OCI-LY3 (cell line): ENCODE measurements around the gene FER1L5.

Experiments used
- H2AFZ ChIP-seq: fragments of 200-600, 300-600 bp; shearing (Covaris generic); 2 replicates; pipeline ENCODE4 v1.6.0; 2014; ENCODE audit warnings: antibody characterized with exemption, low read depth, low read length
- H3K27ac ChIP-seq: fragments of 200-600, 300-600 bp; sonication (generic); 2 replicates; pipeline ENCODE4 v1.5.1; 2014; ENCODE audit warnings: mild to moderate bottlenecking, low read length, moderate library complexity, mixed read lengths
- H3K27me3 ChIP-seq: fragments of 200-600, 300-600 bp; sonication (generic); 2 replicates; pipeline ENCODE4 v1.6.1; 2014; ENCODE audit warnings: low read depth, low read length, mixed read lengths
- H3K36me3 ChIP-seq: fragments of 200-600, 300-600 bp; sonication (generic); replicated peaks from 2 replicates; pipeline ENCODE3; 2014; ENCODE audit warnings: low read depth, low read length, mixed read lengths
- H3K4me1 ChIP-seq: fragments of 300-600, 200-600 bp; sonication (generic); 2 replicates; pipeline ENCODE4 v1.6.1; 2014; ENCODE audit warnings: low read length, mixed read lengths
- H3K4me2 ChIP-seq: fragments of 200-600, 300-600 bp; sonication (generic); 2 replicates; pipeline ENCODE4 v1.6.1; 2014; ENCODE audit warnings: low read length, mixed read lengths
- H3K4me3 ChIP-seq: fragments of 300-600, 200-600 bp; sonication (generic); 2 replicates; pipeline ENCODE4 v1.5.1; 2014; ENCODE audit warnings: antibody characterized with exemption, mild to moderate bottlenecking, low read length, moderate library complexity
- H3K79me2 ChIP-seq: fragments of 300-600, 200-600 bp; shearing (Covaris generic); 2 replicates; pipeline ENCODE4 v1.6.1; 2014; ENCODE audit warnings: mild to moderate bottlenecking, low read length, mixed read lengths
- H3K9ac ChIP-seq: fragments of 300-600, 200-600 bp; shearing (Covaris generic); 2 replicates; pipeline ENCODE4 v1.6.0; 2014; ENCODE audit warnings: mild to moderate bottlenecking, low read length, moderate library complexity
- H3K9me3 ChIP-seq: fragments of 200-600, 300-600 bp; shearing (Covaris generic); 2 replicates; pipeline ENCODE4 v1.6.1; 2014; ENCODE audit warnings: low read length, mixed read lengths; ENCODE audit not compliant: insufficient read depth
- H4K20me1 ChIP-seq: fragments of 200-600, 300-600 bp; sonication (generic); 2 replicates; pipeline ENCODE4 v1.6.1; 2016; ENCODE audit warnings: low read length, mixed read lengths; ENCODE audit not compliant: insufficient read depth
- CTCF ChIP-seq: fragments of 200-600, 300-600 bp; sonication (generic); IDR thresholded peaks from 2 replicates; pipeline ENCODE4 v1.5.1; 2014; ENCODE audit warnings: antibody characterized with exemption, low read length, low read depth
- EZH2phosphoT487 ChIP-seq: fragments of 200-600 bp; shearing (Covaris generic); IDR thresholded peaks from 2 replicates; pipeline ENCODE4 v1.6.1; 2018; ENCODE audit warnings: antibody characterized with exemption, mixed run types, low read depth

FER1L5 gene

GRCh38 chr2:96681540-96681939 is 39.0 kb downstream of the FER1L5 start:
- Histone ChIP-seq H2AFZ (no peak overlapping the region), H3K9ac (no peak overlapping the region), H3K9me3 (no peaks in the 10 kb centered on the region), H3K79me2 (no peaks in the 10 kb centered on the region), H4K20me1 (no peaks in the 10 kb centered on the region), H3K27ac (no peak overlapping the region), H3K27me3 (peaks cover 13% of the 10 kb centered on the region; the same call in 1 of the 2 replicates), H3K4me2 (no peak overlapping the region), H3K36me3 (no peaks in the 10 kb centered on the region), H3K4me3 (no peak overlapping the region), H3K4me1 (no peaks in the 10 kb centered on the region)
- TF ChIP-seq CTCF (no peak), EZH2phosphoT487 (no peak)

GRCh38 chr2:96683307-96683706 is 40.7 kb downstream of the FER1L5 start:
- H3K4me3 ChIP-seq, result no peak overlapping the region
- H2AFZ ChIP-seq, result no peak overlapping the region
- H3K4me1 ChIP-seq, result no peaks in the 10 kb centered on the region
- H3K9me3 ChIP-seq, result no peaks in the 10 kb centered on the region
- H3K9ac ChIP-seq, result no peak overlapping the region
- no peak overlapping the region for H3K27ac ChIP-seq
- no peaks in the 10 kb centered on the region for H4K20me1 ChIP-seq
- H3K36me3 ChIP-seq, result no peaks in the 10 kb centered on the region
- TF ChIP-seq CTCF, result no peak
- no peaks in the 10 kb centered on the region for H3K79me2 ChIP-seq
- H3K4me2 ChIP-seq, result no peak overlapping the region
- peaks cover 13% of the 10 kb centered on the region; the same call in 1 of the 2 replicates for H3K27me3 ChIP-seq

- Histone ChIP-seq H2AFZ (no peak overlapping the region), H3K9ac (no peak overlapping the region), H3K4me2 (no peak overlapping the region), H3K27me3 (peaks cover 13% of the 10 kb centered on the region; the same call in 1 of the 2 replicates), H3K27ac (no peak overlapping the region), H3K4me1 (no peaks in the 10 kb centered on the region), H3K36me3 (no peaks in the 10 kb centered on the region), H3K79me2 (no peaks in the 10 kb centered on the region), H3K9me3 (no peaks in the 10 kb centered on the region), H4K20me1 (no peaks in the 10 kb centered on the region), H3K4me3 (no peak overlapping the region)
- TF ChIP-seq CTCF (no peak), EZH2phosphoT487 (no peak)
These were observed 41.6 kb downstream of the FER1L5 start for GRCh38 chr2:96683972-96684820.

- Histone ChIP-seq H3K79me2 (no peaks in the 10 kb centered on the region), H4K20me1 (no peaks in the 10 kb centered on the region), H3K36me3 (no peaks in the 10 kb centered on the region), H3K27ac (no peak overlapping the region), H3K9ac (no peak overlapping the region), H3K9me3 (no peaks in the 10 kb centered on the region), H2AFZ (no peak overlapping the region), H3K27me3 (peaks cover 7% of the 10 kb centered on the region; the same call in 1 of the 2 replicates), H3K4me3 (no peak overlapping the region), H3K4me2 (no peak overlapping the region), H3K4me1 (no peaks in the 10 kb centered on the region)
- TF ChIP-seq EZH2phosphoT487 (no peak), CTCF (no peak)
These were observed 42.5 kb downstream of the FER1L5 start for GRCh38 chr2:96684883-96685576.
